H1 (cell line): Measurements from ENCODE around the gene CDH6. TPM values are rescaled to one million over a fixed set of nuclear protein-coding genes. Genes with fewer than 3 reads are reported as not detected.

Experiments used
- HDAC2 ChIP-seq, 2 experiments: fragments of 300-600 bp in 1 of 2; sonication (generic) in 1 of 2; IDR thresholded peaks; 2 replicates each; pipeline ENCODE4 v1.6.1; 2011 to 2012; ENCODE audit warnings: low read depth in 2 of 2, low read length in 2 of 2, mild to moderate bottlenecking in 2 of 2, moderate library complexity in 2 of 2, borderline replicate concordance in 1 of 2, inconsistent platforms in 1 of 2
- SAP30 ChIP-seq: fragments of 300-600 bp; sonication (generic); IDR thresholded peaks from 2 replicates; pipeline ENCODE4 v1.7.1; 2012; ENCODE audit warnings: low read length, moderate library complexity, mild to moderate bottlenecking, inconsistent platforms; ENCODE audit not compliant: insufficient read depth, insufficient replicate concordance
- SIX5 ChIP-seq: IDR thresholded peaks from 2 replicates; pipeline ENCODE4 v1.6.1; 2011; ENCODE audit warnings: mild to moderate bottlenecking, low read depth, low read length
- polyA plus RNA-seq, 7 experiments: library from polyadenylated mRNA; depleted of rRNA in 3 of 7; stranded (reverse) in 5 of 7; unstranded in 2 of 7; fragments of >200 nt in 5 of 7; fragments of 200-250 nt in 2 of 7; gene quantifications; 1 replicate in 5 of 7; 2 replicates in 1 of 7; 4 replicates in 1 of 7; pipeline versions ENCODE4 v1.2.1 to v1.2.3, GENCODE V29; 2011 to 2013; ENCODE audit warnings: missing spikeins in 2 of 7, mixed read lengths in 2 of 7
- total RNA-seq: library from RNA; stranded (reverse); fragmentation: NEBNext Ultra II Directional; extraction: Animal tissue kit (Norgen Biotek cat#: 25700); gene quantifications from 2 replicates; pipeline ENCODE4 v1.2.1, GENCODE V29; 2021

CDH6 gene
- total and polyA plus RNA-seq, 2 of the 8 experiments (the other 6 are each of a cell fraction or from before 2014, with no cell fraction given): 1.4 to 1.9 TPM

- TF ChIP-seq SAP30 (no peak), HDAC2 (IDR thresholded peaks at IDR 0.05; ENCODE audit: borderline replicate concordance in 1 of 2, low read depth in 2 of 2, low read length in 2 of 2) (no peak), SIX5 (no peak)
These were observed 36.8 kb upstream of the CDH6 start (continued) for GRCh38 chr5:31156631-31157160.
